Measurements from ENCODE around the gene CYB5R2. TPM values are rescaled to one million over a fixed set of nuclear protein-coding genes. Genes with fewer than 3 reads are reported as not detected.

The CYB5R2 gene
- total RNA-seq, 4 donors from 2014 or later = 2.7 to 21.3 (median 4.2) TPM; not detected in 1

GRCh38 chr11:7621554-7621953, 51.7 kb downstream of the CYB5R2 start:
- peaks cover 0 to 15% (median 6%) of the 10 kb centered on the region in 4 donors for H3K4me1 ChIP-seq
- peaks cover 0 to 8% (median 2%) of the 10 kb centered on the region in 4 donors for H3K36me3 ChIP-seq
- no peak for TF ChIP-seq POLR2A (IDR thresholded peaks at IDR 0.05)
- no peak for TF ChIP-seq POLR2AphosphoS5 (IDR thresholded peaks at IDR 0.05)
- TF ChIP-seq EP300 (IDR thresholded peaks at IDR 0.05; ENCODE audit: low read depth) = no peak
- no peak for TF ChIP-seq CTCF (IDR thresholded peaks at IDR 0.05)
- WGBS, 2 donors (ENCODE audit: low coverage in 1 of 2) = 3 to 20% methylated on average over 1 of the region's 1 CpG
- intact Hi-C loops (cut with DNase I; ENCODE audit: low total_unique reads) = no loop called here
- H3K27ac ChIP-seq = peak overlapping the region in 1 of 4 donors; percentile 26
- H3K4me3 ChIP-seq = no peak overlapping the region
- DNase-seq = no peak
- no peaks in the 10 kb centered on the region for H3K9me3 ChIP-seq
- H3K27me3 ChIP-seq = no peaks in the 10 kb centered on the region
- in situ Hi-C loops (cut with MboI; ENCODE audit: low pct_ligation_motif_present in 1 of 4, low pct_unique_long_range_greater_than_20kb in 1 of 4, low sequenced_read_pairs in 3 of 4) = no loop called here

- peaks cover 0 to 15% (median 6%) of the 10 kb centered on the region in 4 donors for H3K4me1 ChIP-seq
- H3K9me3 ChIP-seq = no peaks in the 10 kb centered on the region
- TF ChIP-seq CTCF (IDR thresholded peaks at IDR 0.05) = no peak
- no peak for TF ChIP-seq POLR2AphosphoS5 (IDR thresholded peaks at IDR 0.05)
- TF ChIP-seq POLR2A (IDR thresholded peaks at IDR 0.05) = no peak
- TF ChIP-seq EP300 (IDR thresholded peaks at IDR 0.05; ENCODE audit: low read depth) = no peak
- no peaks in the 10 kb centered on the region for H3K27me3 ChIP-seq
- in situ Hi-C loops (cut with MboI; ENCODE audit: low pct_ligation_motif_present in 1 of 4, low pct_unique_long_range_greater_than_20kb in 1 of 4, low sequenced_read_pairs in 3 of 4) (no loop called here), intact Hi-C loops (cut with DNase I; ENCODE audit: low total_unique reads) (no loop called here)
- no peak overlapping the region for H3K27ac ChIP-seq
- H3K36me3 ChIP-seq = peaks cover 0 to 8% (median 2%) of the 10 kb centered on the region in 4 donors
- H3K4me3 ChIP-seq = no peak overlapping the region
- 55 to 65% methylated on average over 2 to 3 of the region's 3 CpGs for WGBS, 2 donors (ENCODE audit: low coverage in 1 of 2)
- no peak for DNase-seq
Measured at GRCh38 chr11:7621090-7621489, 52.2 kb downstream of the CYB5R2 start.

GRCh38 chr11:7619322-7619721, 54.0 kb downstream of the CYB5R2 start:
- WGBS, 2 donors (ENCODE audit: low coverage in 1 of 2) = 90% methylated on average over 2 to 3 of the region's 3 CpGs
- Histone ChIP-seq H3K4me3 (no peak overlapping the region), H3K27ac (no peak overlapping the region), H3K9me3 (no peaks in the 10 kb centered on the region), H3K36me3 (peaks cover 0 to 8% (median 2%) of the 10 kb centered on the region in 4 donors), H3K4me1 (peaks cover 0 to 19% (median 9%) of the 10 kb centered on the region in 4 donors), H3K27me3 (no peaks in the 10 kb centered on the region)
- in situ Hi-C loops (cut with MboI; ENCODE audit: low pct_ligation_motif_present in 1 of 4, low pct_unique_long_range_greater_than_20kb in 1 of 4, low sequenced_read_pairs in 3 of 4) (no loop called here), intact Hi-C loops (cut with DNase I; ENCODE audit: low total_unique reads) (no loop called here)
- TF ChIP-seq CTCF (IDR thresholded peaks at IDR 0.05) = no peak
- TF ChIP-seq POLR2A (IDR thresholded peaks at IDR 0.05) = no peak
- no peak for TF ChIP-seq POLR2AphosphoS5 (IDR thresholded peaks at IDR 0.05)
- TF ChIP-seq EP300 (IDR thresholded peaks at IDR 0.05; ENCODE audit: low read depth) = no peak
- DNase-seq = no peak

- Histone ChIP-seq H3K4me1 (peaks cover 0 to 33% (median 8%) of the 10 kb centered on the region in 4 donors), H3K27ac (no peak overlapping the region), H3K4me3 (no peak overlapping the region), H3K27me3 (no peaks in the 10 kb centered on the region), H3K36me3 (peaks cover 0 to 5% (median 0%) of the 10 kb centered on the region in 4 donors), H3K9me3 (no peaks in the 10 kb centered on the region)
- TF ChIP-seq POLR2A (IDR thresholded peaks at IDR 0.05) (no peak), EP300 (IDR thresholded peaks at IDR 0.05; ENCODE audit: low read depth) (no peak), POLR2AphosphoS5 (IDR thresholded peaks at IDR 0.05) (no peak), CTCF (IDR thresholded peaks at IDR 0.05) (no peak)
- WGBS, 2 donors (ENCODE audit: low coverage in 1 of 2) = 91% methylated on average over 8 of the region's 8 CpGs; no CpG with 5 or more reads in 1 of the 2 donors
- DNase-seq = no peak
- in situ Hi-C loops (cut with MboI; ENCODE audit: low pct_ligation_motif_present in 1 of 4, low pct_unique_long_range_greater_than_20kb in 1 of 4, low sequenced_read_pairs in 3 of 4) (no loop called here), intact Hi-C loops (cut with DNase I; ENCODE audit: low total_unique reads) (no loop called here)
Measured at GRCh38 chr11:7617032-7617431, 56.3 kb downstream of the CYB5R2 start.

Other genes starting within 250 kb of the CYB5R2 start
- gene OLFML1, start 188.0 kb downstream of the CYB5R2 start, total RNA-seq = 1 to 10 TPM in 2 of 4 donors, under 1 TPM in 1, not detected in 1; 0.20 to 4.8 (median 2.6) TPM
- 100 to 1,000 TPM in 1 of 4 donors, 10 to 100 TPM in 3; 36.0 to 257 (median 83.3) TPM for gene PPFIBP2, start 159.5 kb downstream of the CYB5R2 start, total RNA-seq
- gene OVCH2, start 33.0 kb upstream of the CYB5R2 start, total RNA-seq = not detected
- not detected for gene OR5P2, start 123.4 kb upstream of the CYB5R2 start, total RNA-seq
- gene OR5P3, start 157.3 kb upstream of the CYB5R2 start, total RNA-seq = not detected

All from transverse colon (tissue), 4 donors.